Measurements from ENCODE around the gene PROKR2. TPM values are rescaled to one million over a fixed set of nuclear protein-coding genes. Genes with fewer than 3 reads are reported as not detected.

PROKR2 gene
- total RNA-seq, 6 experiments from 2014 or later = not detected

DNA sequence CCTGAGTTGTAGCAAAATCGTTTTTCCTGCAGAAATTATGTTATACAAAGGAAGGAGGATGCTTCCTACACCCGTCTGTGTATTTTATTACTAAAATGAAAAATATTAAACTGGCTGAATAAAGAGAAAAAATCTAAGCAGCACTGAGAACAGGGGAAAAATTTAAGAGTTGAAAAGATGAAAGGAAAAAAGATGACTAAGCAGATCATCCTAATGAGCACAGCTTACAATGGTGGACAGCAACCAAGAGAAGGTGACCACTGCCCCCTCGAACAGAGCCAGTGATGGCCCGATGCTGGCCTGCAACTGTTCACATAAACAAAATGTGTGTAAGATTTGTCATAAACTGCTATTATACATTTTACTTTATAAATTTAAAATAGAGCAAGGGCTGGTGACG is 4.2 kb downstream of the PROKR2 start:
- no peak for DNase-seq
- Mint-ChIP-seq H3K9me3 (peaks cover 12% of the 10 kb centered on the region), H3K4me1 (ENCODE audit: low read depth) (no peaks in the 10 kb centered on the region), H3K4me3 (no peak overlapping the region), H3K27ac (no peak overlapping the region), H3K36me3 (ENCODE audit: low read depth) (no peaks in the 10 kb centered on the region), H3K27me3 (ENCODE audit: insufficient read depth) (peaks cover 13% of the 10 kb centered on the region)
- TF ChIP-seq, protein P1, sequence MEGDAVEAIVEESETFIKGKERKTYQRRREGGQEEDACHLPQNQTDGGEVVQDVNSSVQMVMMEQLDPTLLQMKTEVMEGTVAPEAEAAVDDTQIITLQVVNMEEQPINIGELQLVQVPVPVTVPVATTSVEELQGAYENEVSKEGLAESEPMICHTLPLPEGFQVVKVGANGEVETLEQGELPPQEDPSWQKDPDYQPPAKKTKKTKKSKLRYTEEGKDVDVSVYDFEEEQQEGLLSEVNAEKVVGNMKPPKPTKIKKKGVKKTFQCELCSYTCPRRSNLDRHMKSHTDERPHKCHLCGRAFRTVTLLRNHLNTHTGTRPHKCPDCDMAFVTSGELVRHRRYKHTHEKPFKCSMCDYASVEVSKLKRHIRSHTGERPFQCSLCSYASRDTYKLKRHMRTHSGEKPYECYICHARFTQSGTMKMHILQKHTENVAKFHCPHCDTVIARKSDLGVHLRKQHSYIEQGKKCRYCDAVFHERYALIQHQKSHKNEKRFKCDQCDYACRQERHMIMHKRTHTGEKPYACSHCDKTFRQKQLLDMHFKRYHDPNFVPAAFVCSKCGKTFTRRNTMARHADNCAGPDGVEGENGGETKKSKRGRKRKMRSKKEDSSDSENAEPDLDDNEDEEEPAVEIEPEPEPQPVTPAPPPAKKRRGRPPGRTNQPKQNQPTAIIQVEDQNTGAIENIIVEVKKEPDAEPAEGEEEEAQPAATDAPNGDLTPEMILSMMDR (IDR thresholded peaks at IDR 0.05) = no peak

- Mint-ChIP-seq H3K36me3 (ENCODE audit: low read depth) (no peaks in the 10 kb centered on the region), H3K9me3 (peaks cover 12% of the 10 kb centered on the region), H3K4me1 (ENCODE audit: low read depth) (no peaks in the 10 kb centered on the region), H3K27me3 (ENCODE audit: insufficient read depth) (peaks cover 10% of the 10 kb centered on the region), H3K4me3 (no peak overlapping the region), H3K27ac (no peak overlapping the region)
- TF ChIP-seq, protein P1 (IDR thresholded peaks at IDR 0.05) = no peak
- no peak for DNase-seq
These were observed 6.8 kb downstream of the PROKR2 start for GRCh38 chr20:5309971-5310370.

- Mint-ChIP-seq H3K27me3 (ENCODE audit: insufficient read depth) (peaks cover 12% of the 10 kb centered on the region), H3K36me3 (ENCODE audit: low read depth) (no peaks in the 10 kb centered on the region), H3K4me3 (no peak overlapping the region), H3K9me3 (no peaks in the 10 kb centered on the region; the same call in 1 of the 2 replicates), H3K4me1 (ENCODE audit: low read depth) (no peaks in the 10 kb centered on the region), H3K27ac (no peak overlapping the region)
- TF ChIP-seq, protein P1 (IDR thresholded peaks at IDR 0.05) = no peak
- DNase-seq = no peak
These were observed 17.9 kb downstream of the PROKR2 start for GRCh38 chr20:5298811-5299210.

DNA sequence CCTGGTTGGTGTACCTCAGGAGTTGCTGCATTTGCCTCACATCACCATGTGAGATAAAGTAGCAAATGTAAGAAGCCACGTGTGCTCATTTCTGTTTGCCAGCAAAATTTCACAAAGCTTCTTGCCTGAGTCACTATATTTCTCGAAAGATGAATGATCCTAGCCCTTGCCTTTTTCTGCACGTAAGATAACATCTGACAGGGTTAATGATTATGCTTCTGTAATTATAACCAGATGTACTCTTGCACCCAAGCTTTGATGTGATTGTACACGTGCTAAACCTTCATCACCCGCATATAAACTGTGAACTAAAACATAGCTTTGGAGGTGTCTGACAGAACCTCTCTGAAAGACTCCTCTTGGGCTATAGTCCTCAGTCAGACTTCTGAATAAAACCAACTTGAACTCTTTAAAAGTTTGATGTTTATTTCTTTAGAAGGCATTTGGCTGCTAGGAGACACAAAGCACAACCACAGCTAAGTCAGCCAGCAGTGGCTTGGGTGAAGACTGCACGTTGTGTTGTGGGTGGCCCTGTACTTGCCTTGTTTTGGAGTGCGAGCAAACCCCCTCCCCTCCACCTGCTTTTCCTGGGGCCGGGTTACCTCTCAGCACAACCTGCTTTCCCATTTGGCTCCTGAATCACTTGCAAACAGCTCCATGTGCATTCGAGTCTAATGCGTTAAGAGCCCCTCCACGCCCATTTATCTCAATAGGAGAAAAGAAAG is 19.3 kb downstream of the PROKR2 start:
- H3K4me1 Mint-ChIP-seq (ENCODE audit: low read depth) = no peaks in the 10 kb centered on the region
- no peak overlapping the region for H3K27ac Mint-ChIP-seq
- H3K4me3 Mint-ChIP-seq = no peak overlapping the region
- H3K27me3 Mint-ChIP-seq (ENCODE audit: insufficient read depth) = peaks cover 10% of the 10 kb centered on the region
- TF ChIP-seq, protein P1 (IDR thresholded peaks at IDR 0.05) = no peak
- no peaks in the 10 kb centered on the region; the same call in 1 of the 2 replicates for H3K9me3 Mint-ChIP-seq
- DNase-seq = no peak
- no peaks in the 10 kb centered on the region for H3K36me3 Mint-ChIP-seq (ENCODE audit: low read depth)

DNA sequence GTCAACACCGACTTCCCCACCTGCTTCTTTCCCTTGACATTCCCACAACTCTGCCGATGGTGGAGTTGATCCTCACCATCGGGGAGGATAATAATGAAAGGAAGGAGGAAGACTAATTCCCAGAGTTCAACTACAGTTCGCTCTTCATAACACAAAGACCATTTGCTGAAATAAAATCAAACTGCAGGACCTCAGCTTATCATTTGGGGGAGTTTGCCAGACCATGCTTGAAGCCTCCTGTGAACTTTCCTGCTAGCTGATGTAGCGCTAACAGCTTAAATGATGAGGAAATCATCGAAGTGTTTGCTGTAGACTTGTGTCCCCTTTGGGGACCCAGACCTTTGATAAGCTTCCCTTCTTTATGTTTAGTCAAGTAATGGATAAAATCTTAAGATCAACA is 26.2 kb downstream of the PROKR2 start:
- Mint-ChIP-seq H3K9me3 (peaks cover 9% of the 10 kb centered on the region; the same call in 1 of the 2 replicates), H3K36me3 (ENCODE audit: low read depth) (no peaks in the 10 kb centered on the region), H3K27ac (no peak overlapping the region), H3K4me3 (no peak overlapping the region), H3K27me3 (ENCODE audit: insufficient read depth) (peaks cover 7% of the 10 kb centered on the region), H3K4me1 (ENCODE audit: low read depth) (no peaks in the 10 kb centered on the region)
- DNase-seq = no peak
- TF ChIP-seq, protein P1 (IDR thresholded peaks at IDR 0.05) = no peak

Measured in HFFc6 (cell line).